Left ventricle myocardium inferior (tissue), 1 donor: Measurements from ENCODE around the gene RIPOR2. TPM values are rescaled to one million over a fixed set of nuclear protein-coding genes. Genes with fewer than 3 reads are reported as not detected.

Experiments
- DNase-seq: peaks from one replicate; pipeline ENCODE4 v3.0.0-alpha.2; 2020
- H3K27ac ChIP-seq: fragments of 200-600 bp; replicated peaks from 2 replicates; pipeline ENCODE4 v1.8.0; 2021
- H3K27me3 ChIP-seq: fragments of 200-600 bp; 2 replicates; pipeline ENCODE4 v1.8.0; 2021; ENCODE audit warnings: low read depth
- H3K36me3 ChIP-seq: fragments of 200-600 bp; 2 replicates; pipeline ENCODE4 v1.8.0; 2021
- H3K4me1 ChIP-seq: fragments of 200-600 bp; 2 replicates; pipeline ENCODE4 v1.8.0; 2021
- H3K4me3 ChIP-seq: fragments of 200-600 bp; 2 replicates; pipeline ENCODE4 v1.8.0; 2021; ENCODE audit warnings: mild to moderate bottlenecking, moderate library complexity
- H3K9me3 ChIP-seq: fragments of 200-600 bp; replicated peaks from 2 replicates; pipeline ENCODE4 v1.8.0; 2021
- CTCF ChIP-seq: fragments of 200-600 bp; IDR thresholded peaks from 2 replicates; pipeline ENCODE4 v1.8.0; 2021; ENCODE audit warnings: antibody characterized with exemption, mild to moderate bottlenecking, borderline replicate concordance
- intact Hi-C: fragments of 100-400 bp; cut with micrococcal nuclease; formaldehyde crosslinking; loops from one replicate; pipeline ENCODE4 v1.11.0; 2022
- total RNA-seq: library from RNA; stranded (reverse); fragmentation: NEBNext Ultra II Directional; extraction: Animal tissue kit (Norgen Biotek cat#: 25700); gene quantifications from one replicate; pipeline ENCODE4 v1.2.1, GENCODE V29; 2021
- donor health status: DM: no; HTN: yes; CAD: no; lungs with severe emphysema.

Gene RIPOR2
- total RNA-seq, 1 donor from 2014 or later, result 3.1 TPM

- intact Hi-C loops, result no loop called here
- Histone ChIP-seq H3K27ac (no peak overlapping the region), H3K4me1 (no peaks in the 10 kb centered on the region), H3K27me3 (no peaks in the 10 kb centered on the region), H3K36me3 (peaks cover 6% of the 10 kb centered on the region), H3K9me3 (no peaks in the 10 kb centered on the region), H3K4me3 (no peak overlapping the region)
- no peak for TF ChIP-seq CTCF
- DNase-seq, result no peak
These were observed 67.0 kb downstream of the RIPOR2 start for GRCh38 chr6:24868765-24869164.

GRCh38 chr6:24867104-24867703, 68.6 kb downstream of the RIPOR2 start:
- H3K27ac ChIP-seq, result no peak overlapping the region
- TF ChIP-seq CTCF, result no peak
- no peak for DNase-seq
- H3K9me3 ChIP-seq, result no peaks in the 10 kb centered on the region
- no peaks in the 10 kb centered on the region for H3K4me1 ChIP-seq
- no peak overlapping the region for H3K4me3 ChIP-seq
- intact Hi-C loops, result no loop called here
- H3K36me3 ChIP-seq, result peaks cover 1% of the 10 kb centered on the region
- H3K27me3 ChIP-seq, result peaks cover 2% of the 10 kb centered on the region

GRCh38 chr6:24865161-24865560, 70.6 kb downstream of the RIPOR2 start:
- H3K36me3 ChIP-seq, result peaks cover 4% of the 10 kb centered on the region

GRCh38 chr6:24864343-24864742, 71.4 kb downstream of the RIPOR2 start:
- intact Hi-C loops, result no loop called here

More at GRCh38 chr6:24865161-24865560, 70.6 kb downstream of the RIPOR2 start:
- Histone ChIP-seq H3K4me3 (no peak overlapping the region), H3K9me3 (no peaks in the 10 kb centered on the region), H3K4me1 (no peaks in the 10 kb centered on the region), H3K27me3 (peaks cover 4% of the 10 kb centered on the region), H3K27ac (no peak overlapping the region)
- intact Hi-C loops, result no loop called here
- TF ChIP-seq CTCF, result no peak
- no peak for DNase-seq

GRCh38 chr6:24861934-24862333, 73.8 kb downstream of the RIPOR2 start:
- H3K36me3 ChIP-seq, result peaks cover 4% of the 10 kb centered on the region

More at GRCh38 chr6:24864343-24864742, 71.4 kb downstream of the RIPOR2 start:
- no peak overlapping the region for H3K27ac ChIP-seq
- DNase-seq, result no peak
- no peaks in the 10 kb centered on the region for H3K9me3 ChIP-seq
- TF ChIP-seq CTCF, result no peak
- peaks cover 4% of the 10 kb centered on the region for H3K36me3 ChIP-seq
- H3K4me3 ChIP-seq, result no peak overlapping the region
- peaks cover 4% of the 10 kb centered on the region for H3K27me3 ChIP-seq
- no peaks in the 10 kb centered on the region for H3K4me1 ChIP-seq

More at GRCh38 chr6:24861934-24862333, 73.8 kb downstream of the RIPOR2 start:
- intact Hi-C loops, result no loop called here
- no peaks in the 10 kb centered on the region for H3K9me3 ChIP-seq
- no peak for TF ChIP-seq CTCF
- H3K4me1 ChIP-seq, result peaks cover 16% of the 10 kb centered on the region
- no peak for DNase-seq
- H3K27me3 ChIP-seq, result peaks cover 4% of the 10 kb centered on the region
- H3K4me3 ChIP-seq, result no peak overlapping the region
- H3K27ac ChIP-seq, result no peak overlapping the region
